HG03520 (cell line): Measurements from ENCODE around the gene PADI6.
"Not testable (repeated sequence)": the region's sequence is repeated elsewhere in the genome, so short reads cannot be mapped to it uniquely, and the experiment has no call there.

ENCODE experiments used
- ATAC-seq: cut with Tn5 transposase; IDR thresholded peaks from one replicate; pipeline ENCODE4 v1.9.1; 2021; ENCODE audit warnings: mild to moderate bottlenecking, moderate library complexity; ENCODE audit not compliant: unreplicated experiment

The PADI6 gene

DNA sequence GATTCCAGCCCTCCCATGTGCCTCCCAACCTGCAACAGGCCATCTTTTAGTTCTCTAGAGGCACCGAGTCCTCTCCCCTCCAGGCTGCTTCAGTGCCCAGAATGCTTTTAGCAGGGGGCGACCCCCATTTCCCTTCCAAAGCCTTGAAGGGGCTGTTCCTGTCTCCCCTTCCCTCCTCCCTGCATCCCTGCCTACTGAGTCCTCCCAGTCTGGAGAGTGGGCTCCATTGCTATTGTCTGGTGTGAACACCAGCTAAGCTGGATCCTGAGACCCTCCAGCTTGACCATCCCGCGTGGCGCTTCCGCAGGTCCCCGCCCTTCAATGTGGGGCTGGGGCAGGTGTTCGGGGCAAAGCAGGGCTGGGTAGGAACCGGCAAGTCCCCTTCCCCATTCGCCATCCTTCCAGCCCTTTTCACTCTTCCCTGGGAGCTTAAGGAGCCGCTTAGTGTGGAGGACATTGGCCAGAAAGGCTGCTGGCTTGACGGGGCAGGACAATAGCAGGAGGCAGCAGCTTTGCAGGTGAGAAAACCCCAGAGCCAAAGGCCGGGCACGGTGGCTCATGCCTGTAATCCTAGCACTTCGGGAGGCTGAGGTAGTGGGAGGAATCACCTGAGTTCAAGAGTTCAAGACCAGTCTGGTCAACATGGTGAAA is 32.2 kb downstream of the PADI6 start:
- ATAC-seq: no peak

DNA sequence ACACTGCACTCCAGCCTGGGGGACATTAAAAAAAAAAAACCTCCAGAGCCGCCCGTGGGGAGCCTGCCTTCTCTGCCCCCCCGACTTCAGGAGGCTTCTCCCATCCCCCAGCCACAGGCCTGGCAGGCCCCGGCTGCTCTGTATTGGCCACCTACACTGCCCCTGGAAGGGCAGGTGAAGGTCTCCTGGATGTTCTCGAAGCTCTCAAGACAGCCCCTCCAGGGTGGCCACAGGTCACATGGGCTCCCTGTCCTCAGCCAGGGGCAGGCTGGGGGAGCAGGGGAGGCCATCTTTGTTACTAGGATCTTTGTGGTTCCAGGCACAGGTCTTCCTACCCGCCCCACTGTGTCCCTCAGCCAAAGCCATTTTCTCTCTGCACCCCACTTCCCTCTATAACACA is 32.8 kb downstream of the PADI6 start:
- no peak for ATAC-seq

DNA sequence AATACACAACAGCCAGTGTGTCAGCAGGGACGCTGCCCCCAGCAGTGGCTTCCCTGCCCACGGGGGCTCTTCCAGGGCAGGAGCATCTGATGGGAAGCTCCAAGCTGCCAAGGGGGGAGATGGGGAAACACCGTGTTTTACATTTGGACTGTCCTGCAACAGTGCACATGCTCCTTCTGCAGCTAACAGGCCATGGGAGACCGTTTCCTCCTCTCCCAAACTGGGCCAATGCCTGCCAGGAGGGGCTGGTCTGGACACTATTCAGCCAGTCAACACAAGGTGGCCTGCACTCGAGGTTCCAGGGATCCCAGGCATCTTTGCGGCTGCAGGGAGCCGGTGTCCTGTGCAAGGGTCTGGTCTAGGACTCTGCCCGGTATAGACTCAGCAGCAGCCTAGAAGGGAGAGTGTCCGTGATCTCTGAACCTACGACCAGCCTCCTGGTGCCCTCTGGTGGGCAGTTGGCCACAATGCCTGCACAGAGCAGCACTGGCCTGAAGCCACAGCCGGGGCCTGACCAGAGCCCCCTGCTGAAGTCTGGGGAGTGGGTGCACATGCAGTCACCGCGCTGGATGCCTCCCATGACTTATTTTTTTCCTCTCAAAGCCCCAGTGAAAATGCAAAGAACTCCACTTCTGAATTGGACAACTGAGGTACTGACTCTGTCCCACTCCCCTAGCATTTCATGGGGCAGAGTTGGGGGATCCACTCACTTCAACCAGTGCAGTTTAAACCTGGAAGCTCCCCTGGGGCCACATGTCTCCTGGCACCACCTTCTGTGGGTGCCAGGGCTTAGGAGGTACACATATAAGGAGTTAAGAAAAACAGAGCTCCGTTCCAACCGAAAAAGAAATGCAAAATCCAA is 34.1 kb downstream of the PADI6 start:
- no peak for ATAC-seq

DNA sequence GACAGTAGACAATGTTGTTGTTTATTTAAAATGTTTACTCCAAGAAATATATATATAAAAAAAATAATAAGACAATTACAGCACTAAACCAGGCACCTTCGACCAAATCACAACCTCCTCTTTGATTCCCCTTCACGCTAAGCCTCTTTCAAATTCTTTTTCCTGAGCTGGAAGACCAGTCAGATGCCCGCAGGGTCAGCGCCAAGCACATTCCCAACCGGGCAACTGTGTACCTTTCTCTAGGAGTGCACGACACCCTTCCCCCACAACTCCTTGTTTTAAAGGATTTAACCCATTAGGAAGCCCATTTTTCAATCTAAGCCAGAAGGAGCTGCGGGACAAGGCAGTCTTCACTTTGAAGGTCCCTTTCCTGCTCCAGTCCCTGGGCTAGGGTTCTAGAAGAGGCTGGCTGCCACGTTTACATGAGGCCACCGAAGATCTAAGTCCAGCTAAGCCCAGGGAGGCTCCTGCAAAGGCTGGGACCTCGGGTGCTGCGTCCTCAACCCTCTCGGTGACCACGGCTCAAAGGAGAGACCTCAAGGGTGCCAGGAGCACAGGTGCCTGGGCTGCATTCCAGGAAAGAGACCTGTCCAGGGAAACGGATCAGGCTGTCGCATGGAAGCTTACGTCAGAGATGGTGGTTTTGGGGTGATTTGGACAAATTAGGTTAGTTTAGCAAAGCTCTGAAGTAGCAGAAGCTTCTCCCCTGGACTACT is 34.9 kb downstream of the PADI6 start:
- ATAC-seq: not testable (repeated sequence)

DNA sequence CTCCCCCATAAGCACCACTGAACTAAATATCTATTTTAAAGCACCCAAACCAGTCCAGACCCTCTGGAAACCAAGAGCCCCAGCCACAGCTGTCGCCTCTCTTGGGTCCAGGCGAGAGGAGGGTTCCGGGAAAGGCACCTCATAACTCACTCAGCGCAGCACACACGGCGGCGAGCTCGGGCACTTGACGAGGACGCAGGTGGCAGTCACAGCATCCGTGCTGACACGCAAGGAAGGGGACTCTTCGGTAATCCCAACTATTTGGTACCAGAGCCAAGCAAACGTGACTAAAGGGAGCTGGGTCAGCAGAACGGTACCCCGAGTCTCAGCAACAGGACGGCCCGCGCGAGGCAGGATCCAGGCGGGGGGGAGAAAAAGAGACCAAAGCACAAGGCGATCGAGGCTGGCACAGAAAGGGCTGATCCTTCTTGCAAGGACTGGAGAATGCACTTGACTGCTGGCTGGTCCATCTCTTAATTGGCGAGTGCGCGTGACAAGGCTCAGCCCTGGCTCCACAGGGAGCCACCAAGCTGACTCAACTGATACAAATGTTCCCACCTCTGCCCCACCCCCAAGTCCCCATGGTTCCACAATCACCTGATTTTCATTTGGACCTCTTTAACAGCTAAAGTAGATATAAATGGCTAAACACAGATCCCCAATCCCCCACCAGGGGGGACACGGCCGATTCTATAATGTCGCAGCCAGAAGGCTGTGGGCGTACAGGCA is 36.0 kb downstream of the PADI6 start:
- not testable (repeated sequence) for ATAC-seq

DNA sequence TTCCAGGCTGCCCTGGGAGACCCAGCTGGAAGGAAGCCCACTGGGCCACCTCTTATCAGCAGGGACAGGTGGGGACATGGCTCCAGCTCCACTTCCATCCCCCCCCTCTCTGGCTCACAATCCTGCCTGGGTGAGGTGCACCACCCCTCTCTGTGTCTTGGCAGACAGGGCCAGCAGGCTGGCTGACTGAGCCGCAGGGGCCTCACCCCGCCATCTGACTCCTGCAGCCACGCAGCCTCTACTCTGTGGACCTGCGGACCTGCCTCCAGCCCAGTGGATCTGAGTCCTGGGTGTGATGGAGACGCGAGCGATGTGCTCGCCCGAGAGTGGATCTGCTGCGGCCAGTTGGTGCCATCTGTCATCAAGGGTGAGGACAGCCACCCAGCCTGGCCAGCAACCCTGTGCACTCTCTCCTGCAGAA is 37.4 kb downstream of the PADI6 start:
- no peak for ATAC-seq

DNA sequence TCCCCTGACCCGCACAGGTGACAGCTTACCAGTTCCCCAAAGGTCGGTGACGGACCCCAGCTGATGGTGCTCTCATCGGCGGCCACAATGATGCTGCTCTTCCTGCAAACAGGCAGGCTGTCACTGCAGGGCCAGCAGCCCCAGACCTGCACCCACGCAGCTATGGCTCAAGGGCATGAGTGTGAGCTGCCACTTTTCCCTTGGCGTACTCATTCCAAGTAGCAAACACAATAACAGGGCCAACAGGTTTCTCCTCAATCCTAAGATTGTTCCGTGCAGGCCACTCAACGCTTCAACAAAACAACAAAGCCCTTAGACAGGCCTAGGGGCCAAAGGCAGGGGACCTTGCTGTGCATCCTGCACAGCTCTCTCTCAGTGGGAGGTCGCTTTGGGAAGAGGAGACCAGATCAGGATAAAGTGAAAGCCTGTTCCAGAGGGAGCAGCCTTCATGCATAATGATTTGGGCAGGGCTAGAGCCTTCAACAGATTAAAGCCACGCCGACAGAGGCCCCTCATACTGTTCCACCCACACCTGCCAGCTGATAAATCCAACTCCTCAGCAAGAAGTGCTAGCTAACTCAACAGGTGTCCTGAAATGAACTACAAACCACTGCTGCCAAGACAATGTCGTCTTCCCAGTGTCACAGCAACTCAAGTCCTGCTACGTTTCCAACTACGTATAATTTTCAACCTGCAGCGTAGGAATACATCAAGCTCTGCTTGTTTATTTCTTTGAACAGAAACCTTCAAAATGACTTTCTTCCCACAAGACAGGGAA is 40.3 kb downstream of the PADI6 start:
- no peak for ATAC-seq

DNA sequence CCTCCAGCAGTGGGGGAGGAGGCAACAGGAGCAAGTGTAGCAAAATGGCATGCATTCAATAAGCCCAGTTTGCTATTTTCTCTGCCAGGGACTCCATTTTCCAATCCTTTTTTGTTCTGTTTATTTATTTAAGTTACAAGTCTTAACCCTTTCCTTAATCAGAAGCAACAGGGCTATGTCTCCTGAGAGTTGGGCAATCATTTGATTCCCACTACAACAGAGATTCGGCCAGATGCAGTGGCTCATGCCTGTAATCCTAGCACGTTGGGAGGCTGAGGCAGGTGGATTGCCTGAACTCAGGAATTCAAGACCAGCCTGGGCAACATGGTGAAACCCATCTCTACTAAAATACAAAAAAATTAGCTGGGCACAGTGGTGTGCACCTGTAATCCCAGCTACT is 42.0 kb downstream of the PADI6 start:
- ATAC-seq: no peak

DNA sequence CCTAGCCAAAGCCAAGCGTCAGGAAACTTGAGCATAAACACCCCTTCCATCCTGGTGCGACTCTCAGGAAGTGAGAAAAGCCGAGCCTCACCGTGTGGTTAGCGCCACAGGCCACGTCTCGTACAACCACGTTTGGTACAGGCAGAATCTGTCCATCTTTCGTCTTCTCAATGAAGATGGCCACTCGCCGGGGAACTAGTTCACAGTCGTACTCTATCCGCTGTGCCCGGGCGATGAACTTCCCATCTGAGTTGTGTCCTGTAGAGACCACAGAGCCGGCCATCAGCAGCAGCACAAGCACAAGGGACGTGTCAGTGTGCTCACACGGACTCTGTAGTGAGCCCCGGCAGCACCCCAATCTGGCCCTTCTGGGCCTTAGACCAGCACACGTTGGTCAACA is 44.4 kb downstream of the PADI6 start:
- ATAC-seq: no peak

DNA sequence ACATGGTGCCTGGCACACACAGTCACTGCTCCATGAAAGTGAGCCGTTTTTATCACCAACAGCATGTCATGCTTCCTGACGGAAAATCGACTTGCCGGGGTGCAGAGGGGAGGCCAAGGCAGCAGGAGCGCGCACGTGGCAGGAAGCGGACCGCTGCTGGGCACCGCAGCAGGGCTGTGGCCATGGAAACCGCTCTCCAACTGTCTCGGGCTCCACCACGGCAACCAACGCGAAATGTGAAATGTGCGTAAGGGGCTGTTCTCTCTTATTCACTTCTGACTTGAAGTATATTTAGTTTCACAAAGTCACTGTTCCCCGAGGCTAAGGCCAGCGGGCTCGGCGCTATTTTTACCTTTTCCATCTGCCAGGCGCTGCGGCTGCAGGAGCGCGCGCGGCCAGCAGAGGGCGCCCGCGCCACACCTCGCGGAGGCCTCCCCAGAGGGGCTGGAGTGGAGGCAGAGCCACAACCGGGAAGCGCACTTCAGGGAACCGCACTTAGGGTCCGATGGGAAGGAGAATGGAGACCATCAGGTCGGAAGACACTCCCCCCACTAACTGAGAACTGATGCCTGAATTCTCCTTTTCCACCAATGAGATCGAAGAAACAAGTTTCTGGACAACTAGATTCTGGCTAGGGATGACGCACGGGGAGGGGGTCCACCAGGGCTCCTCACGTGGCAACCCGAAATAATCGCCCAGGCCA is 47.8 kb downstream of the PADI6 start:
- no peak for ATAC-seq

DNA sequence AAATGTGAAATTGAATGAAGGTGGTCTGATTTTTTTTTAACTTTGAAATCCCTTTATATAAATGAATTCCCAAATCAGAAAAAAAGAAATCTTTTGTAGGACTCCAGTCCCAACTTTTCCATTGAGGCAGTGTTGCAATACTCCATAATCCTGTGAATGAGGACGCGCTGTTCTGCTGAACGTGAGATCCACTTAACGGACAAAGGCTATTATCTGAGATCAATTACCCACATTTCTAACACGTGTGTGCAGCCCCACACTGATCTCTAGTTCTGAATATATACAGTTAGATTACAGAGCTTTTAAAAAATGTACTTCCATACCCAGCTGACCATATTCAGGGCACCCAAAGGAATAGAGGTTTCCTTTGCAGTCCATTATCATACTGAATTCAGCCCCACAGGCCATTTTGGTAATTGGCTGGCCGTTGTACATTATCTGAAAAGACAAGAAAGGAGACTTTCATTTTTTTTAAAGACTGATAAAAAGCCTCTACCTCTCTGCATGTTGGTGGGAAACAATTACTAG is 48.5 kb downstream of the PADI6 start:
- ATAC-seq: no peak

DNA sequence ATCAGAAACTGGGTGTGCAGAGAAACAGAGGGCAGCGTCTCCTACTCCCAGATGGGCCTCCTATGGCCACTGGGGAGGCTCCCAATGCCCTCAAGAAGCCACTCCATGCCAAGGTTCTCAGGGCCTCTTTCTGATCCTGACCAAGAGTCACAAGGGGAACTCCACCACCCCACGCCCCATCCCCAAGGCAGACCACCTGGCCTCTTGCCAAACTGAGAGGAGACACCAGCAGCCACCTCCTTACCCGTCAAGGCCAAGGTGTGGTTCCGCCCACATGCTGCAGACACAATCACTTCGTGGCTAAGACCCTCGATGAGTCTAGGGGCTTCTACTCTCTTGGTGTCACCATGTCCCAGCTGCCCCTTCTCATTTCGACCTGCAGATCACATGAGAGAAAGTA is 50.5 kb downstream of the PADI6 start:
- no peak for ATAC-seq

DNA sequence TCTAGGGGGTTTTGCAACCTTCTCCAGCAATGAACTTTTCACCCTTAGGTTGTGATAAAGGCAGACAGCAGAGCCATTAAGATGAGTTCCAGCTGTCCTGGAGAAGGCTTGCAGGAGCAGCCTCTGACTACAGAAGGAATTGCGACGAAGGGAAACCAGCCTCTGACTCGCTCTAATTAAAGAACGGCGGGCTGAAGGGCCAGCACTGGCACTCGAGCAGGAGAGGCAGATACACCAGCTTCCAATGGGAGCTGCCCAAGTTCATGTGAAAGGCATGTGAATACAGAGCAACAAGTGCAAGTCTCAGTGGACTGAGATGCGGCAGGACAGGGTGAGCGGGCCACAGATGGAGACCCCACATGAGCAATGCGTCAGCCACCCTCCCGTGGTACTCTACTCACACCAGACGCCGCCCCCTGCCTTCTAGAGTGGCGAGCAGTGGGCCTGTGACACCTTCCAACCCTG is 51.8 kb downstream of the PADI6 start:
- no peak for ATAC-seq

DNA sequence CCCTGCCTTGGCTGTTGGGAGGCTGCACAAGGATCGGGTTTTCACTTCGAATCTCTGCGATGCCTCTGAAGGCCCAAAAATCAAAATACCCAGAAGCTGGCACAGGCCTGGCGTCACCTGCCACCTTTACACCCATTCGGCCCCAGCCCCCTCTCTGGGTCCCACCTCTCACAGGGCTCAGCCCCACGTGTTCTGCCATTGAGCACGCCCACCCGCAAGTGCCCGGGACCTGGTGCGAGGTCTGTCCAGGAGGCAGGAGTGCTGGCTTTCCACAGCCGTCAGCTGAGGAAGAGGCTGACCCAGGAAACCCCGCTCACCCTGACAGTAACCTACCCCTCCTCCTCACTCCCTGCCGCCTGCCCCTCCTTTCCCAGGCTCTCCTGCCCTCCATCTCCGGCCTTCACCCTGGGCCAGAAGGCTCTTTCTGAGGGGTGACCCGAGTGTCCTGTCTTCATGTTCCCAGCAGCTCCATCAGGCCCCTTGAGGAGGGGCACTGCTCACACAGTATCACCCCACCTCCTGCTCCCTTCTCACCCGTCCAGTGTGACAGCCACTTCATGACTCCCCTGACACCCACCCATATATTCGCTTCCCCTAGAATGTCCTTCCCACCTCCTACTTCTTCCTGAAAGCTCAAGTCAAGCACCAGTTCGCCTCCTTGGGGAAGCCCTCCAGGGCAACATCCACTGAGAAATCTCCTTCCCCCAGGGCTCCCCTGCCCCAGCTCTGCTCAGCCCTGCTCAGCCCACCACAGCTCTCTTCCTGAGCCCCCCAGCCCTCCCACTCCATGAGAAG is 54.0 kb downstream of the PADI6 start:
- ATAC-seq: no peak

DNA sequence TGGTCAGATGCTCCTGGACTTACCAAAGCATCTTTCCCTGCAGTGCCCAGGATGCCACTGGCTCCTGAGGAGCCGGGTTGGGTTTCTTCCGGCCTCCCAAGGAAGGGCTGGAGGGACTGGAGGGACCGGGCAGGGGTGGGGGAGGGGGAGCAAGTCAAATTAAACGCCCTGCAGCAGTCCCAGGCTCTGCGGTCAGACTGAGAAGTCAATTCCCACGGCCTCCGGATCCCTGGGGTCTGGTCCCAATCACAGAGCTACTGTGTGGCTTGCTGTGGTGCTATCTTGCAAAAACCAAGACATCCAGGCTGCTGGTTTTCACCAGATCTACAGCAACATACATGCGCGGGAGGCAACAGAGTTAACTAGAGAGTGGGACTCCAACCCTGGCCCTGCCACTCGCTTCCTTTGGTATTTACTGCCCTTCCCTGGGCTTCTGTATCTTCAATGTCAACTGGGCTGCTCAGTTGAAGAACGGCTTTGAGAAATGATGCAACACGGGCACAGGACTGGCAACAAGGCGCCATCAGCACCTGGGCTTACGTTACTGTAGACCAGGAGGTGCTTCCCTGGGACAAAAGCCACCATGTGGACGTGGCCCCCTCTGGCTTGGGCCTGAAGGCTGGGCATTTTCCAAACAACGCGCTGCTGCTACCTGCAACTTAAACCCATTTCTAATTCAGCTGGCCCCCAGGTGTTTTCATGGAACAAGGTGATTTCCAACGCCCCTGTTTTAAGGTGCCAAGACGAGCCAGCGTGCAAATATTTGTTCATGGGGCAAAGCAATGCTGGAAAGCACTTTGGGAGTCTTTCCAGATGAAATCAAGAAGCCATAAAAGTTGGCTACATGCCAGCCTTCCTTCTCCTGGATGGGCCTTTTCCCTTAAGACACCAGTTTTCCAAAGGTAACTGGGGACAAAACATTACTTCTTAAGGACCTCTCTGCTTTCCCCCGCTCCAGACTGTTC is 56.0 kb downstream of the PADI6 start:
- ATAC-seq: no peak

DNA sequence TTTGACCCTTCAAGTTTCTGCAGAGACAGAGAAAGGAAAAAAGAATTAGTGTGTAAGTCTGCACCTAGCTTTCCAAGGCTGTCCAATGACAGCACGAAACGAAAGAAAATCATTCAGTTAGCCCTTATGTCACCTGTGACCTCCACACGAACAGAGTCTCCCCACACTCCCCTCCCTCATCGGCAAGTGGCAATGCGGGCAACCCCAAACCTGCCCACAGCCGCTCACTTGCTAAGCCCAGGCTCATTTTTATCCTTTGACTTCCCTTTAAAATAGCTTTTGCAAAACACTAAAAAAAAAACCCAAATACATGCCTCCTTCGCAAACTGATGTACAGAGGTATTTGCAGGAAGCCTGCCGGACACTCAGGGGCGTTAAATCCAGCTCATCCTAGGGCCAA is 57.2 kb downstream of the PADI6 start:
- no peak for ATAC-seq

DNA sequence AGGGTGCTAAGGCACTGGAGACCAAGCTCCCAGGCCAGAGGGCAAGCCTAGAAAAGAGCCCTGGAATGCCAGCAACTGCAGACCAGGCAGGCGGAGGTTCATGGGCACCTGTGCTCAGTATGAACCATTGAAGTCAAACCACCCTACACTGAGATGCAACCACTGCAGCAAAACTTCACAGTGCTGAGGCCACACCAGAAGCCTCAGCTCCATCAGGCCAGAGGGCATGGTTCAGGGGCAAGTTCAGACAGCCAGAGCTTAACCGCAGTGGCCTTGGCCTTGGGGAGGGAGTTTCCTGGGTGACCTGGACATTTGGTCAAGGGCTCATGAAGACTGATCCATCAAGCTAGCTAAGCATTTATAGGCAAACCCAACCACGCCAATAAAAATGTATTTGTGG is 60.4 kb downstream of the PADI6 start:
- no peak for ATAC-seq
